ENCODE data around the gene CACNA2D1. TPM values are rescaled to one million over a fixed set of nuclear protein-coding genes. Genes with fewer than 3 reads are reported as not detected.

CACNA2D1 gene
- total RNA-seq, 1 experiment from 2014 or later, result 9.8 TPM

DNA sequence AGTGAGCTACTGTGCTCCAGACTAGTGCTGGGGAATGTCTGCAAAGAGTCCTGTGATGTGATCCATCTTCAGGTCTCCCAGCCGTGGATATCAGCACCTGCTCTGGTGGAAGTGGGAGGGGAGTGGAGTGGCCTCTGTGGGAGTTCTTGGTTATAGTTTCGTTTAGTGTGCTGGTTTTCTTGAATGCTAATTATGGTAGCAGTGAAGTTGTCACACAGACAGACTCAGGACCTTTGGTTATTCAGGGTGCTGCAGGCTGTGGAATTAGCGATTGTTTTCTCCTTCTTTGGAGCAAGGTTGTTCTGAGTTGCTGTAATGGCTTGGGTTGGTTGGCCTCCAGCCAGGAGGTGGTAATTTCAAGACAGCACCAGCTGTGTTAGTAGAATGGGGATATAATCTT lies 541.0 kb downstream of the CACNA2D1 start:
- no peaks in the 10 kb centered on the region for H3K27me3 ChIP-seq (ENCODE audit: control insufficient read depth, insufficient read depth, low read length)
- no peak for TF ChIP-seq TCF7L2 (IDR thresholded peaks at IDR 0.05; ENCODE audit: low read depth, low read length)
- TF ChIP-seq SIN3A (IDR thresholded peaks at IDR 0.05; ENCODE audit: borderline replicate concordance, insufficient read depth, low read depth, low read length), result no peak
- no peak for TF ChIP-seq POLR2AphosphoS5 (IDR thresholded peaks at IDR 0.05; ENCODE audit: low read depth, low read length)
- TF ChIP-seq, protein P1, sequence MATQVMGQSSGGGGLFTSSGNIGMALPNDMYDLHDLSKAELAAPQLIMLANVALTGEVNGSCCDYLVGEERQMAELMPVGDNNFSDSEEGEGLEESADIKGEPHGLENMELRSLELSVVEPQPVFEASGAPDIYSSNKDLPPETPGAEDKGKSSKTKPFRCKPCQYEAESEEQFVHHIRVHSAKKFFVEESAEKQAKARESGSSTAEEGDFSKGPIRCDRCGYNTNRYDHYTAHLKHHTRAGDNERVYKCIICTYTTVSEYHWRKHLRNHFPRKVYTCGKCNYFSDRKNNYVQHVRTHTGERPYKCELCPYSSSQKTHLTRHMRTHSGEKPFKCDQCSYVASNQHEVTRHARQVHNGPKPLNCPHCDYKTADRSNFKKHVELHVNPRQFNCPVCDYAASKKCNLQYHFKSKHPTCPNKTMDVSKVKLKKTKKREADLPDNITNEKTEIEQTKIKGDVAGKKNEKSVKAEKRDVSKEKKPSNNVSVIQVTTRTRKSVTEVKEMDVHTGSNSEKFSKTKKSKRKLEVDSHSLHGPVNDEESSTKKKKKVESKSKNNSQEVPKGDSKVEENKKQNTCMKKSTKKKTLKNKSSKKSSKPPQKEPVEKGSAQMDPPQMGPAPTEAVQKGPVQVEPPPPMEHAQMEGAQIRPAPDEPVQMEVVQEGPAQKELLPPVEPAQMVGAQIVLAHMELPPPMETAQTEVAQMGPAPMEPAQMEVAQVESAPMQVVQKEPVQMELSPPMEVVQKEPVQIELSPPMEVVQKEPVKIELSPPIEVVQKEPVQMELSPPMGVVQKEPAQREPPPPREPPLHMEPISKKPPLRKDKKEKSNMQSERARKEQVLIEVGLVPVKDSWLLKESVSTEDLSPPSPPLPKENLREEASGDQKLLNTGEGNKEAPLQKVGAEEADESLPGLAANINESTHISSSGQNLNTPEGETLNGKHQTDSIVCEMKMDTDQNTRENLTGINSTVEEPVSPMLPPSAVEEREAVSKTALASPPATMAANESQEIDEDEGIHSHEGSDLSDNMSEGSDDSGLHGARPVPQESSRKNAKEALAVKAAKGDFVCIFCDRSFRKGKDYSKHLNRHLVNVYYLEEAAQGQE (IDR thresholded peaks at IDR 0.05; ENCODE audit: insufficient read depth in 1 of 2, low read depth in 2 of 2, low read length in 1 of 2), result no peak
- TF ChIP-seq, protein P2, sequence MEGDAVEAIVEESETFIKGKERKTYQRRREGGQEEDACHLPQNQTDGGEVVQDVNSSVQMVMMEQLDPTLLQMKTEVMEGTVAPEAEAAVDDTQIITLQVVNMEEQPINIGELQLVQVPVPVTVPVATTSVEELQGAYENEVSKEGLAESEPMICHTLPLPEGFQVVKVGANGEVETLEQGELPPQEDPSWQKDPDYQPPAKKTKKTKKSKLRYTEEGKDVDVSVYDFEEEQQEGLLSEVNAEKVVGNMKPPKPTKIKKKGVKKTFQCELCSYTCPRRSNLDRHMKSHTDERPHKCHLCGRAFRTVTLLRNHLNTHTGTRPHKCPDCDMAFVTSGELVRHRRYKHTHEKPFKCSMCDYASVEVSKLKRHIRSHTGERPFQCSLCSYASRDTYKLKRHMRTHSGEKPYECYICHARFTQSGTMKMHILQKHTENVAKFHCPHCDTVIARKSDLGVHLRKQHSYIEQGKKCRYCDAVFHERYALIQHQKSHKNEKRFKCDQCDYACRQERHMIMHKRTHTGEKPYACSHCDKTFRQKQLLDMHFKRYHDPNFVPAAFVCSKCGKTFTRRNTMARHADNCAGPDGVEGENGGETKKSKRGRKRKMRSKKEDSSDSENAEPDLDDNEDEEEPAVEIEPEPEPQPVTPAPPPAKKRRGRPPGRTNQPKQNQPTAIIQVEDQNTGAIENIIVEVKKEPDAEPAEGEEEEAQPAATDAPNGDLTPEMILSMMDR (IDR thresholded peaks at IDR 0.05), result no peak
- no peaks in the 10 kb centered on the region for H3K4me1 ChIP-seq (ENCODE audit: control insufficient read depth, insufficient read depth, low read length)
- ATAC-seq (no peak), DNase-seq (ENCODE audit: low read depth, low spot score) (no peak)
- H3K36me3 ChIP-seq (ENCODE audit: control insufficient read depth, insufficient read depth, low read length), result no peaks in the 10 kb centered on the region
- H3K4me3 ChIP-seq (ENCODE audit: low read depth in 2 of 2, low read length in 2 of 2), result no peak overlapping the region
- CTCF ChIA-PET, result no interaction called here
- POLR2A ChIA-PET, result no interaction called here
- intact Hi-C loops (cut with micrococcal nuclease; ENCODE audit: unreplicated experiment), result no loop called here
- in situ Hi-C loops (cut with HindIII; ENCODE audit: low pct_unique_long_range_greater_than_20kb, low sequenced_read_pairs), result no loop called here
- H3K27ac ChIP-seq (ENCODE audit: low read length), result no peak overlapping the region
- H3K9me3 ChIP-seq (ENCODE audit: control insufficient read depth, insufficient read depth, low read depth, low read length), result no peaks in the 10 kb centered on the region
- BruUV-seq (replicated peaks), result no TSS peak
